ENCODE data around the gene UFD1. TPM values are rescaled to one million over a fixed set of nuclear protein-coding genes. Genes with fewer than 3 reads are reported as not detected.

UFD1 gene
- total RNA-seq, 1 experiment from 2014 or later: 74.4 TPM

GRCh38 chr22:19509191-19509590, 30.2 kb upstream of the UFD1 start:
- no peaks in the 10 kb centered on the region for H3K9me3 ChIP-seq (ENCODE audit: control insufficient read depth, low read depth, low read length)
- H3K4ac ChIP-seq (ENCODE audit: low read depth, low read length): no peak overlapping the region
- H3K9me3 Mint-ChIP-seq: no peaks in the 10 kb centered on the region

More at GRCh38 chr22:19509191-19509590, 30.2 kb upstream of the UFD1 start:
- Histone ChIP-seq H3K56ac (ENCODE audit: insufficient read length, low read depth, low read length) (no peak overlapping the region), H3K14ac (ENCODE audit: insufficient read depth, low read length) (no peak overlapping the region), H2BK120ac (ENCODE audit: low read depth, low read length, poor library complexity, severe bottlenecking) (no peak overlapping the region), H3K18ac (ENCODE audit: insufficient read length, low read depth, low read length) (no peak overlapping the region), H3K27ac (ENCODE audit: insufficient read length, low read depth, low read length) (no peak overlapping the region), H4K5ac (ENCODE audit: insufficient read length, low read depth, low read length) (no peak overlapping the region), H3K23me2 (ENCODE audit: insufficient read length, low read depth, low read length, poor library complexity, severe bottlenecking) (no peaks in the 10 kb centered on the region), H2BK12ac (ENCODE audit: insufficient read length, low read depth, low read length) (no peak overlapping the region), H2BK5ac (ENCODE audit: insufficient read length, low read length) (no peak overlapping the region), H3T11ph (ENCODE audit: low read length) (no peak overlapping the region), H3K23ac (ENCODE audit: insufficient read length, low read depth, low read length) (no peak overlapping the region), H3K4me2 (ENCODE audit: insufficient read depth, insufficient read length, low read length) (no peak overlapping the region), H2AK5ac (ENCODE audit: insufficient read length, low read length) (no peak overlapping the region), H2BK15ac (ENCODE audit: low read depth, low read length) (no peak overlapping the region), H3K9ac (ENCODE audit: extremely low read depth, insufficient read length, low read length) (no peak overlapping the region), H3K27me3 (ENCODE audit: insufficient read depth, low read length) (no peaks in the 10 kb centered on the region), H3K79me2 (ENCODE audit: insufficient read depth, low read length) (no peaks in the 10 kb centered on the region), H3K4me1 (ENCODE audit: insufficient read depth, low read length) (no peaks in the 10 kb centered on the region), H4K91ac (ENCODE audit: insufficient read length, low read depth, low read length) (no peak overlapping the region), H4K8ac (replicated peaks; ENCODE audit: insufficient read length, low read depth, low read length) (no peak overlapping the region), H3K79me1 (ENCODE audit: insufficient read depth, low read depth, low read length, poor library complexity, severe bottlenecking) (no peaks in the 10 kb centered on the region), H2AFZ (ENCODE audit: low read length) (no peak overlapping the region), H2BK20ac (ENCODE audit: low read depth, low read length, poor library complexity, severe bottlenecking) (no peak overlapping the region), H4K20me1 (ENCODE audit: control insufficient read depth, insufficient read depth, insufficient read length) (no peaks in the 10 kb centered on the region)
- peaks cover 17 to 81% (median 57%) of the 10 kb centered on the region in 3 experiments for H3K36me3 Mint-ChIP-seq (ENCODE audit: insufficient read depth in 1 of 3, low read depth in 3 of 3)
- no peak for TF ChIP-seq CTCF (conservative IDR thresholded peaks at IDR 0.05)
- H3K27ac Mint-ChIP-seq: no peak overlapping the region
- WGBS (ENCODE audit: extremely low coverage, insufficient read length, low lambda C conversion rate): no CpG with 5 or more reads among the region's 3 CpGs
- H3K27me3 Mint-ChIP-seq (ENCODE audit: low read depth): no peaks in the 10 kb centered on the region; the same call in none of the 2 replicates
- H3K4me3 Mint-ChIP-seq: no peak overlapping the region
- DNase-seq: no peak
- no peaks in the 10 kb centered on the region for H3K4me1 Mint-ChIP-seq

All from H9 (cell line).